HT-29 (cell line): ENCODE data around the gene VPS35L. TPM values are rescaled to one million over a fixed set of nuclear protein-coding genes. Genes with fewer than 3 reads are reported as not detected.
"Not testable (repeated sequence)": the region's sequence is repeated elsewhere in the genome, so short reads cannot be mapped to it uniquely, and the experiment has no call there.

Source experiments
- DNase-seq: peaks from one replicate; pipeline ENCODE4 v3.0.0-alpha.2; 2015; ENCODE audit warnings: low spot score
- total RNA-seq: library from RNA; depleted of rRNA; stranded (reverse); fragments of >200 nt; shearing (Covaris generic); gene quantifications from 2 replicates; pipeline ENCODE4 v1.2.3, GENCODE V29; 2014

VPS35L gene
- total RNA-seq, 1 experiment from 2014 or later = 1.7 TPM

DNA sequence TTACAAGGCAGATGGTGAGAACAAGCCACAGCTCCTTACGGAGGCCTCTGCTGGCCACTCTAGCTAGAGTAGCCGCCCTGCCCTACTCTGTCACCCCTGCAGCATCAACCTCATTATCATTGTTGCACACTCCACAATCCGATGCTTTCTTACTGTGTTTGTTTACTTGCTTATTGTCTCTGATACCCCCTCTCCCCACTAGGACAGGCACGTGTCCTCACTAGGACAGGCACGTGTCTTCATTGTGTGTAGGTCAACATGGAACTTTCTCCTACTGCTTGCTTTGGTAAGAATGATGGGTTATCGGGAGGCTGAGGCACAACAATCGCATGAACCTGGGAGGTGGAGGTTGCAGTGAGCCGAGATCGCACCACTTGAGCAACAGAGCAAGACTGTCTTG is 98.6 kb downstream of the VPS35L start:
- DNase-seq = no peak

DNA sequence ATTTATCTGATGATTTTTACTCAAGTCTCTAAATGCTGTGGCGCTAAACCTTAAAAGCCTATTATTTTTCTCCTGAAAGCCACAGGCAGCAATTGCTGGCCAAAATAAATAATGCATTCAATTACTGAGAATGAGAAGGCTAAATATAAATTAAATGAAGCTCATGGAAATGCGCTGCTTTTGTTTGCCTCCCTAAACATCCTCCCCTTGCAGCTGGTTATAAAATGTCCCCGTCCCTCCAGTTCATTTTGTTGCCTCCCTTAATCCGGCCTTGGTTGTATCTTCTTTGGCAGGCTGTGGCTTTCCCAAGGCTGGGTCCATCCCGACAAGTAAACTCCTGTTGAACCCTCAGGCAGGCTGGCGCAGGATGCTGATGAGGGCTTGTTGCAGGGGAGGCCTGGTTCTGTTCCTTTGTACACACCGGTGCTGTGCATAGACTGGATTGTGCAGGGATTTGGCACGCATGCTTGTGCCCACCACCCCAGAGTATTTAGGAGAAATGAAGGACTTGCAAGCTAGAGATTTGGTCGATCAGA is 99.8 kb downstream of the VPS35L start:
- no peak for DNase-seq

DNA sequence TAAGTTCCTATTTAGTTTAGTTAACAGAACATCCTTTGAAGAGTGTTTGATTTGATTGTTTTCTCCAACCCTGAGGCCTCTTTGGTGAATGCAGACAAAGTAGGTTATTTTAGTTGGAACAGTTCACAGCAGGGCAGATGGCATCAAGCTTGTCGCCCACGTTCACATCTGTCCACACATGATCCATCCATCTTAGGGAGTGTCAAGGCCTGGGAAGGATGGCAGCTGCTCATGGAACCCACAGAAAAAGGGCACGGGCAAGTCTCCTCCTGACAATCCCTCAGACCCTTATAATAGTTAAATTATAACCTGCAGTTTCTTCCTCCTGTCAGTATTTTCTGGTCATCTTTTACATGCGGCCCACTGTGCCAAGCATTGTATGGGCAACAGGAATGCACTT is 102.3 kb downstream of the VPS35L start:
- no peak for DNase-seq

DNA sequence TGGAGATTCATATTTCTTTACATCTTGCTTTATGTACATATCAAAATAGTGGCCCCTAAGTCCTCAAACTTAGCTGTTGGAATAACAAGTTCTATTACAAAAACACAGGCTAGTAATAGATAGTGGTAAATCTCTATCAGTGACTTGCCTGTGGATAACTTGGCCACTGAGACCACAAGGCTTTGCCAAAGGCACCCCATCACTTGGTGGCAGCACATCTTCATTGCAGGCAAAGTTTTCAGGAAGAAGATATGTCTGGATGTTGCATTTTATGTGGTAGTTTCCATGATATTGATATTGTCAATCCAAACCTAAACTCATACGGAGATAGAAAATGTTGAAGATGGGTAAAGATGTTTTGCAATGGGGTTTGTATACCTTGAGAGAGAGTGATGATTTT is 104.1 kb downstream of the VPS35L start:
- DNase-seq = peak; percentile 25

DNA sequence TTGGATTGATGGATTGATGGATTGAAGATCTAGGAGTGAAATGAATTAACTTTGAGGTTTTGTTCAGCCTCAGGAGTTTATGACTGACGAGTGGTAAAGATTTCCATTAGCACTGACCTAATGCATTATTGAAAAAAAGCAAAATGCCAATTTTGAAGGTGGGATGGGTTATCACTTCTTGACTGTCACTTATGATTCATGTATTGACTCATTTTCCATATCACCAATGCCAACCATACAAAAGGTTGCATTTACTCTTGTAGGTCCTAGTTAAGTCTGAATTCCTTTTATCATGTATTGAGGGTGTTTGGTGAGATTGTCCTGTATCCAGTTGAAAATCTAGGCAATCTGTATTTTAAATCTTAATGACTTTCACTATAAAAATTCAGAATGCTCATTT is 104.9 kb downstream of the VPS35L start:
- no peak for DNase-seq

DNA sequence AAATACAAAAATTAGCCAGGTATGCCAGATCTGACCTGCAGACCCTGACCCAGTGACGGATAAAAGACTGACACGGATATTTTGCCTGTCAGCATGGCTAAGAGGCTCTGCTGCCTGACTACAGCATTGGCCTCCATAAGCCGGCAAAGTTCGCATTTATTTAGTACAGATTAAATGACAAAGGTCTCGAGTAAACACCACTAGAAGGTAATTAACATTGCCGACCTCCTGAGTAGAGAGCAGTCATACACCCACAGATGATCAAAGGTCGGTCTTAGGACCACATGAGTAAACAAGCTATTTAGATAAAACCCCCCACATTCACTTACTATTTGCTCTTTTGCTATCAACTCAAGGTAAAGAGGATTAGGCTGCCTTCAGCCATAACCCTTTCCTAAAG is 106.8 kb downstream of the VPS35L start:
- no peak for DNase-seq

DNA sequence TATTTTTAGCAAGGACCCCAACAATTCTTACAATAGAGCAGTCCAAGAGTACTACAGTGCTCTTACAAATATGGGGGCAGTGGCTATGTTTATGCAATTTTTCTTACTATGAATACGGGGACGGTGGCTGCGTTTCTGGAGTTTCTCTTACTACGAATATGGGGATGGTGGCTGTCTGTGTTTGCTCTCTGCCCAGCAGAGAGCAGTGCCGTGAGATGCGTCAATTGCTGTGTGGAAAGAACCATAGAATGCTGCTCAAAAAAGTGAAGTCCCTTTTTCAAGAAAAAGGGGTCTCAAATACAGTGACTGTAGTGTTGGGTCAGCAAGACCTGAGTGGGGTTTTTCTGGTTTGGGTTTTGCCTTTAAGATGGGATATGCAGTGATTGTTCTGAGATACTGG is 108.7 kb downstream of the VPS35L start:
- no peak for DNase-seq

DNA sequence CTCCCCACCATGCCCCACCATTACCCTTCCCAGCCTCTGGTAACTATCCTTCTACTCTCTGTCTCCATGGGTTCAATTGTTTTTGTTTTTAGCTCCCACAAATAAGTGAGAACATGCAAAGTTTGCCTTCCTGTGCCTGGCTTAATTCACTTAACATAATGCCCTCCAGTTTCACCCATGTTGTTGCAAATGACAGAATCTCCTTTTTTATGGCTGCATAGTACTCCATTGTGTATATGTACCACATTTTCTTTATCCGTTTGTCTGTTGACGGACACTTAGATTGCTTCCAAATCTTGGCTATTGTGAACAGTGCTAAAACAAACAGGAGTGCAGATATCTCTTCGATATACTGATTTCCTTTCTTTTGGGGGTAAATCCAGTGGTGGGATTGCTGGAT is 109.8 kb downstream of the VPS35L start:
- DNase-seq = not testable (repeated sequence)

DNA sequence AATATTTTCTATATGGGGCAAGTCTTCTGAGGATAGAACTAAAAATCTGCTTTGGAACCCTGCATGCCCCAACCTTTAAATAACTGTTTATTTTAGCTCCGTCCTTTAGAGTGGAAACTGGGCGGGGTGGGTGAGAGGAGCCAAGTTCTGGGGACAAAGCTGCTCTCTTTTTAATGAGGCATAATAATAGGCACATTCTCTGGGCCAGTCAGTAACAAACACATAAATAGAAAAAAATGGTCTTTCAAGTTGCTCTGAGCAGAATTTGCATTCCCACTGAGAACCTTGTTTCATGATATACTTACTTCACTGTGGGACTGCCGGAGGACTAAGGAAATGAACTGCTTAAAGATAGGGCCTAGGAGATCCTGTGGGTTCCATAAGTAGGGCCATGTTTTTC is 111.0 kb downstream of the VPS35L start:
- no peak for DNase-seq

DNA sequence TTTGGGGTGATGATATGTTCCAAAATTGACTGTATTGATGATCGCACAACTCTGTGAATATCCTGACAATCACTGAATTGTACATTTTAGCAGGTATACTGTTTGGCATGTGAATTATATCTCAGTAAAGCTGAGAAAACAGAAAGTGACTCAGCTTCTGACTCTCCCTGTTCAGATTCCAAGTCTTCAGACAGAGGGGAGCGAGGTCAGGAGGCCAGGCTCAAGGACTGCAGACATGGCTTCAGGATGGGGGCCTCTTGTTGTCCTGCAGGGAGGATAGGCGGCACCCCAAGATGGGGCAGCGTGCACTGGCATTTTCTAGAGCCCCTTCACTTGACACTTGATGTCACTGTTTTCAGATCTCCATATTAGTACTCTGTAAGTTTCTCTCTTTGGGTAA is 116.9 kb downstream of the VPS35L start:
- DNase-seq = no peak

DNA sequence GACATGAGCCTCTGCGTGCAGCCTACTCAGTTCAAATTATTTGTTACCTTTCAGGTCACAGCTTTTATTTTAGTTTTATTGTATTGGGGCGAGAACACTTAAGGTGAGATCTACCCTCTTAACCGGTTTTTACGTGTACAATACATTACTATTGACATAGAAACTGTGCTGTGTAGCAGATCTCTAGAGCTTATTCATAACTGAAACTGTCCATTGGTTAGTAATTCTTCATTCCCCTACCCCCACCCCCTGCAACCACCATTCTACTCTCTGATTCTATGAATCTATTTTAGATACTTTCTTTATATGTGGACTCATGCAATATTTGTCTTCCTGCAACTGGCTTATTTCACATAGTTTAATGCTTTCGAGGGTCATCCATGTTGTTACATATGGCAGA is 119.0 kb downstream of the VPS35L start:
- no peak for DNase-seq

DNA sequence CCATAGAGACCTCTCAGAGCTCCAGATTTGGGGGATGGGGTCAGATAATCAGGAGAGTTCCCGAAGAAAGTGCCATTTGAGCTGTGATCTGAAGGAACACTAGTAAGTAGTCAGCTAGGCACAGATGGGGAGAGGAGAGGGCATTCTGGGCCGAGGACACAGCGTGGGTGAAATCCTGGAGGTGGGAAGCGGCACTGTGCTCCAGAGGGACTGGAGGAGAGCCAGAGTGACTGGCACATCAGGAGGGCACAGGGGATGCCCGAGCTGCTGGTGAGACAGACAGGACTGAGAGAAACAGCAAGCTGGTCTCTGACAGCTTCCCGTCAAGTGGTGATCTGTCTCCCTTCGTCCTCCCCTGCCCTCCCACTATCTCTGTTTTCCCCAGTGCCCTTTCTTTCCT is 121.9 kb downstream of the VPS35L start:
- DNase-seq = no peak

DNA sequence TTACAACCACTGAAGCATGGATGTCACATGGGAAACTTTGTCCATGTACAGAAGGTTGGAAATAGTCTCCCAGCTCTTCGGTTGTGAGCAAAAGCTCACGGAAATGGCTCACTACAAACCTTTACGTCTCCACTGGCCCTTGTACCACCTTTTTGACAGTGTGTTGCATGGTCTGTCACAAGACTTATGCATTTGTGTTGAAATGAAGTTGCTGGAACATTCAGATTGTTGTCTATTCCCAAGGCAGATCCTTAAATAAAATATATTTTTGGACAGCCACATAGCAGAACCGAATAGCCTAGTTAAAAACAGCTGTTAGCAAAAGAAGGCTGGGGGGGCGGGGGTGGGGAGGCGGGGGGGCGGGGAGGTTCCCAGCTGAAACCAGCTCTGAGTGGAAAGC is 123.3 kb downstream of the VPS35L start:
- DNase-seq = no peak

DNA sequence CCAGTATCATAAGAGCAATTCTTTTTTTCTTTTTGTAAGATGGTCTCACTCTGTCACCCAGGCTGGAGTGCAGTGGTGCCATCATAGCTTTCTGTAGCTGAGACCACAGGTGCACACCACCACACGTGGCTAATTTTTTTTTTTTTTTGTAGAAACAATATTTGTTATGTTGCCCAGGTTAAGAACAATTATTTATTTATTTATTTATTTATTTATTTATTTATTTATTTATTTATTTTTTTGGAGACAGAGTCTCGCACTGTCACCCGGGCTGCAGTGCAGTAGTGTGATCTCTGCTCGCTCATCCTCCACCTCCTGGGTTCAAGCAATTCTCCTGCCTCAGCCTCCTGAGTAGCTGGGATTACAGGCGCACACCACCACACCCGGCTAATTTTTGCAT is 123.8 kb downstream of the VPS35L start:
- DNase-seq = not testable (repeated sequence)

DNA sequence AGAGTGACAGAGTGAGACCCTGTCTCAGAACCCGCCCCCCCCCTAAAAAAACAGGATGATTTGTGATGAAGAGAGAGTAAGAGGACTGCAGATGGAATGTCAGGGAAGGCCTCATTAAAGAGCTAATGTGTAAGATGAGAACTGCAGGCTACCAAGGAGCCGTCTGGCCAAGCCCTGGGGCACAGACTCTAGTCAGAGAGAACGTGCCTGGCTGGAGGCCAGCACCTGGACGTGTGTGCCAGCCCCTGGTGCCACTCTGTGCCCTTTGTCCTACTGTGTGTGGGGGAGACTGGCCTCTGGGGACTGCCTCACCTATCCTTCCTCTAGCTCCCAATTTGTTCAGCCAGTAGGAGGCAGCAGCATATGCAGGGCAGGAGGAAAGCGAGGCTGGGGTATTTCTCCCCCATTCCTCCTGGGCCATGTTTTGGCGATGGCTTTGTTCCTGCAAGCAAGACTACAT is 125.4 kb downstream of the VPS35L start:
- no peak for DNase-seq

DNA sequence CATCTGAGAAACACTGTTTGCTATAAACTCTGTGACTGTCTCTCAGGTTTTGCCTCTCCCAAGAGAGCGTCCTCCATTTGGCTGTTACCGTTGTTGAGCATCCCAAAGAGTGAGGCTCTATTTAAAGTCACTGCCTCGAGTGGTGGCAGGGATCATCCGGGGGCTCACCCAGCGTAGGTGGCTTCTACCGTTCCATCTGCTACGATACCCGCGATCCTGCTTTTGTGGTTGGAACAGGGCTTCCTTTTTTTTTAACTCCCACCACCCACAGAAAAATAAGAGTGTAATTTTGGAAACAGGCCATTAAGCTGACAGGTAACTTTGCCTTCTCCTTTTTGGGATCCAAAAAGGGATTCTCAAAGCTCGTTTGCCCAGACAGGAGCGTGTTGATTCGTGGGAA is 126.1 kb downstream of the VPS35L start:
- no peak for DNase-seq

DNA sequence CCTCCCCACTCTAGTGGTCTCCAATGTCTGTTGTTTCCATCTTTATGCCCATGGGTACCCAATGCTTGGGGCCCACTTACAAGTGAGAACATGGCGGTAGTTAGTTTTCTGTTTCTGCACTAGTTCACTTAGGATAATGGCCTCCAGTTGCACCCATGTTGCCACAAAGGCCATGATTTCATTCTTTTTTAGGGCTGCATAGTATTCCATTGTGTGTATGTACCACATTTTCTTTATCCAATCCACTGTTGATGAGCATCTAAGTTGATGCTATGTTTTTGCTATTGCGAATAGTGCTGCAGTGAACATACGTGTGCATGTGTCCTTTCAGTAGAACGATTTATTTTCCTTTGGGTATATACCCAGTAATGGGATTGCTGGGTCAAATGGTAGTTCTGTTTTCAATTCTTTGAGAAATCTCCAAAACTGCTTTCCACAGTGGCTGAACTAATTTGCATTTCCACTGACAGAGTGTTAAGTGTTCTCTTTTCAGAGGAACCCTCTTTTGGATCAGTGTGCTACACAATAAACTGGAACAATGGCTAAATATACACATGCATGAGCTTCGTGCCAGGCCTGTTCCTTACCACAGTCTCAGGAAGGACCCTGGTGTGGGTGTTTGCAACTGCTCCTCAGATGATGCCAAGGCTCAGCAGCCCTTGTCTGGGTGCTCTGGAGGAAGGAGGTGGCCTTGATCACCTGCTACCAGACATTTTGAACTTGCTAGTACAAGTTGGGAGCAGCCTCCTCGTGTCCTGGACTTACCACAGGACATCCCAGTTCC is 128.1 kb downstream of the VPS35L start:
- no peak for DNase-seq

DNA sequence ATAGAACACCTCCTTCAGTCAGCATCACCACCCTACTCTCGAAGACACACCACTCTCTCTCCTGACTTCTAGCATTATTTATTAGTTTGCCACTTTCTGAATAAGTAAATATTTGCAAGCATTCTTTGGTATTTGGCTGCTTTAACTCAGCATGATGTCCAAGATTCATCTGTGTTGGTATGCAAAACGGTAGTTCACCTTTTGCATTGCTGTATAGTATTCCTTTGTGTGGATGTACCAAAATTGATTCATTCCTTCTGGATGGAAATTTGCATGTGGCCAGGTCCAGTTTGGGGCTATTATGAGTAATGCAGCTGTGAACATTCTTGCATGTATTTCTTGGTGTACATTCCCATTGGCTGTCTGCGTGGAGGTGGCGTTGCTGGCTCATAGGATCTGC is 129.7 kb downstream of the VPS35L start:
- no peak for DNase-seq

DNA sequence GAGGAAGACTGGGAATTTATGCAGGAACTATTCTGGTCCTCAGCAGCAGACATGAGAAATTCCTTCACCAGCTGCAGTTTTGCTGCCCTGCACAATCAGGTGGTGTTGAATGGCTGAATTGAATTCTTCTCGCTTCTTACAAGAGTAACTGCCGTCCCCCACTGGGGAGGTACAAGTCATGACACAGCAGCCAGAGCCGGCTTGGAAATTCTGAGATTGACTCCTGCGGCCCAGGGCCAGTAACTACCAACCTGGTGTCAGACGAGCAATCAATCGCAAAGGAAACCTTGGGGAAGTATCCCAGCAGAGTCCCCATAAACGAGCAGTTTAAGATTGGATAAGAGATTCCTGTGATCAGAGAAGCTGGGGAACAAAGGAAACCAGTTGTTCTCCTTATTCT is 131.8 kb downstream of the VPS35L start:
- DNase-seq = no peak

DNA sequence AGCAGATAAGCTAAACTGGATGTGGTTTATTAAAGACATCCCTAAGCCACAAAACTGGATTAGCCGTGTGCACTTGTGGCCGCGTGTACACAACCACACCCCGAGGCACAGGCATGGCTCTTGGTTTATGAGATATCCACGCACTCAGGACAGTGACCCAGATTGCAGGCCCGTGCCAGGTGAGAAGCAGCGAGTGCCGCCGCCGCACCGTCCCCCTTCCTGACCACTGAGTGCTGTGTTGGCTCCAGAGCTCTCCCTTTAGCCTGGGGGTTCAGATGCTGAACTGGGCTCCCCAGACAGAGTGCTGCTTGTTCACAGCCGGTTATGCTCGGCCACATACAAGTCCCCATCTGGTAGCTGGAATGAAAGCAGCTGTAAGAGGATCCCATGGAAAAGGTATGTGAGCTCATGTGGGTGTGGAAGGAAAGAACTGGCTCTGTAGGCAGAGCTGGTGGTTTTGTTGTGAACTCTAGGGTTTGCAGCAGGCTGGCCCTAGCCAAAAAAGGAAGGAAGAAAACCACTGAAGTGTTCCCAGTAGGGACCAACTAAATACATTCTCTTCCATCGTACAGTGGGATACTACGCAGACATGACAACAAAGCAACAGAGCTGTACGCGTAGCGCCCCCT is 133.0 kb downstream of the VPS35L start:
- DNase-seq = no peak

DNA sequence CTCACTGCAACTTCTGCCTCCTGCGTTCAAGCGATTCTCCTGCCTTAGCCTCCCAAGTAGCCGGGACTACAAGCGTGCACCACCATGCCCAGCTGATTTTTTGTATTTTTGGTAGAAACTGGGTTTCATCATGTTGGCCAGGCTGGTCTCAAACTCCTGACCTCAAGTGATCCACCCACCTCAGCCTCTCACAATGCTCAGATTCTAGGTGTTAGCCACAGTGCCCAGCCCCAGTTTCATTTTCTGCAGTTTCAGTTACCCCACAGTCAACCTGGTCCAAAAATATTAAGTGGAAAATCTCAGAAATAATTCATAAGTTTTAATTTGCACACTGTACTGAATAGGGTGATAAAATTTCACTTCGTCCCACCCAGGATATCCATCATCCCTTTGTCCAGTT is 133.8 kb downstream of the VPS35L start:
- DNase-seq = no peak

DNA sequence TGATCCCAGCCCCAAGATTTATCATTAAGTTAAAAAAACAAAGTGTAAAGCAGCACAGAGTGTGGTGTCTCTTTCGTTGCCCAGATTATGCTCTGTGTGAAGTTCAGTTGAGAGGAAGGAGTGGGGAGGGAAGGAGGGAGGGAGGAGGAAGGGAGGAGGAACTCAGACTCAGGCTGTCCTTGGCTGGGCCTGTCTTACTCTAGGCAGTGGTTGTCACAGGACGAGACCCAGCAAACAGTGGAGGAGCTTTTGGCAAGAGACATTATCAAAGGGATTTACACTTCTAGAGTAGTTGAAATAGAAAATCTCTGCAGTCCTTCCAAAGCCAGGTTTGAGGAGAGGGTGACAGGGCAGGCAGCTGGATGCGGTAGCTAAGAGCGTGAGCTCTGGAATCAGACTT is 134.7 kb downstream of the VPS35L start:
- DNase-seq = no peak

DNA sequence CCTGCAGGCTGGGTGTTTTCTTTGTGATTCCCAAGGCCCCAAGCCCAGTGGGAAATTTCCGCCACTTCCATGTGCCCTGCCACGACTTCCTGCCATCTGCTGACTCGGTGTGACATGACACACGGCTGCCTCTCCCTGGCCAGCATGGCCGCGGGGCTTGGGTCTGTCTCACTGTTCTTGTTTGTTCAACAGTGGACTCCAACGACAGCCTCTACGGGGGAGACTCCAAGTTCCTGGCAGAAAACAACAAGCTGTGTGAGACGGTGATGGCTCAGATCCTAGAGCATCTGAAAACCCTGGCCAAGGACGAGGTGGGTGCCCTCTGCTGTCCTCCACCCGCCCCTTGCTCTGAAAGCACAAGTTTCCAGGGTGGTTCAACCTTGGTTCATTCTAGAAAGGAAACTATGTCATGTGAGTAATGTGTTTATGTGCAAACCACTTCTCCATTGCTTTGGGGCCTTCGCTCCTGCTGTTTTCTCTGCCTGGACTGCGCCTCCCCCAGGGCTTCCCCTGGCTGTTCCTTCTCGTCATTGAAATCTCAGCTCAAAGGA is 135.7 kb downstream of the VPS35L start:
- DNase-seq = no peak
